ENCODE data around the gene CYP4Z1.

Gene CYP4Z1

GRCh38 chr1:47160716-47161115, 93.7 kb downstream of the CYP4Z1 start:
- no peak for DNase-seq (ENCODE audit: low read depth)
- no peak for TF ChIP-seq CTCF (conservative IDR thresholded peaks at IDR 0.05; ENCODE audit: control insufficient read depth, insufficient read depth, low read depth, low read length)
- no peak overlapping the region for H3K4me3 ChIP-seq (ENCODE audit: control insufficient read depth, low read depth, low read length)

DNA sequence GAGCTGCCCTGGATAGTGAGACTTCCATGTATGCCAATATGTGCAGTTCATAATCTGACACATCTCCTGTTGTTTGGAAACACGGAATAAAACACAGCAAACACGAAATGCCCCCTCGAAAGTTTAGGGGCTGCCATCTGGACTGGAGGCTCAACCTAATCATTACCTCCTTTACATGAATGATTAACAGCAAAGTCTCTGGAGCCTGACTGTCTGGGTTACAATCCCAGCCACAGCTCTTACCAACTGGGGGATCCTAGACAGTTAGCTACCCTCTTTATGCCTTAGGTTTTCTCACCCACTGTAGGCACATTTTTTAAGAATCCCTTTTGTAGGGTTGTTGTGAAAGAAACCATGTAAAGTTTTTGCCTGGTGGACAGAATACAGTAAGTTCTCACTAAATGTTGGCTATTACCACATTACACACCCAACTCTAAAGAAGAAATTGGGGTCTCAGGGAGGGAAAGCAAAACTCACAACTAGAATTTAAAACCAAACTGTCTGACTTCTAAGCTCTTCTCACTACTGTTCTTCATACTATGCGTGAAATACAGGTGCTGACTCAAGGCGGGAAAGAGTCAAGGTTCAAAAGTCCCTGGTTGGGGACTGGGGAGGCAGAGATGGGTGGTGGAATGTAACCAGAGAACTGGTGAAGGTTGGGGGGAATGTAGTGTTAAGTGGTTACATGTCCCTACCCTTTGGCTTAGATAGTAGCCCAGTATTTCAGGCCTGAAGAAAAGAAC, 94.4 kb downstream of the CYP4Z1 start:
- TF ChIP-seq CTCF (conservative IDR thresholded peaks at IDR 0.05; ENCODE audit: control insufficient read depth, insufficient read depth, low read depth, low read length): no peak
- H3K4me3 ChIP-seq (ENCODE audit: control insufficient read depth, low read depth, low read length): no peak overlapping the region
- DNase-seq (ENCODE audit: low read depth): no peak

DNA sequence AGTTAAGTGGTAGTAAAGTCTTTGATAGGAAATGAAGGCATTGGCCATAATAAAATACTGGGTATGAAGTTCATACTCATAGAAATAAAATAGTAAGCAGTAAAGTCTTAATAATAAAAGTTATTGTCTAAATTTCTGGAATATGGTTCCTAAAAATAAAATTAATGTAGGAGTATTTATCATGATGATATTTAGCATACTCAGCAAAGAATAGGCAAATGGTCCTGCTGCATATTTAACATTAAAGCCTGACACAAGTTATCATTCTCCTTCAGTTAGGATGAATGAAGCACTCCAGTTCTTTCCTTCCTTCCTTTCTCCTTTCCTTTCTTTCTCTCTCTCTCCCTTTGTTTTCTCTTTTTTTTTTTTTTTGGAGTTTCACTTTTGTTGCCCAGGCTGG, 97.5 kb downstream of the CYP4Z1 start:
- DNase-seq (ENCODE audit: low read depth): no peak
- H3K4me3 ChIP-seq (ENCODE audit: control insufficient read depth, low read depth, low read length): no peak overlapping the region
- TF ChIP-seq CTCF (conservative IDR thresholded peaks at IDR 0.05; ENCODE audit: control insufficient read depth, insufficient read depth, low read depth, low read length): no peak

Measured in fibroblast of mammary gland (primary cell).